ENCODE results near the gene PCP4. TPM values are rescaled to one million over a fixed set of nuclear protein-coding genes. Genes with fewer than 3 reads are reported as not detected.

The PCP4 gene
- polyA plus RNA-seq, 1 donor (not counting 4 experiments of a cell fraction or from before 2014, with no cell fraction given) = not detected

DNA sequence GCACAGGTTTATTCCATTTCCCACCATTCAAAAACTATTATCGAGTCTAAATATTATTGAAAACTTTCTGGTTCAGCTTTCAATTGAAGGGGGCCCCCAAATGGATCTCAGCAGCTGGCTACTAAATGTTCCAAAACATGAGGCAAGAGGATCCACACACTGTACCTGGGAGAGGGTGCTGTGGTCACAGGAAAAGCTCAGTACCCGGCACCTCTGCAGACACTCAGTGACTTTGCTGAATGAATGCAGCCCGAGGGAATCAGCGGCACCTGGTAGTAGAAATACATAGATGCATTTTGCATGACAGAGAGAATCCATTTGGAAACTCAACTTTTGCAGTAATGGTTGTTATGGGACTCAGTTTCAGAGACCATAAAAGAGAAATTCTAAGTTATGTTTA, 89.3 kb downstream of the PCP4 start:
- no peak overlapping the region for H3K4me2 ChIP-seq (ENCODE audit: control insufficient read depth, extremely low read depth, insufficient read depth, low read depth, low read length)
- H3K9me3 ChIP-seq (ENCODE audit: control insufficient read depth, low read depth, low read length) = no peaks in the 10 kb centered on the region
- no peak overlapping the region for H2AFZ ChIP-seq (ENCODE audit: control insufficient read depth, low read length)
- no peak overlapping the region for H3K27ac ChIP-seq (ENCODE audit: control insufficient read depth, insufficient read depth, low read length)
- H3K4me3 ChIP-seq (ENCODE audit: control insufficient read depth in 2 of 3, extremely low read depth in 1 of 3, insufficient read depth in 2 of 3, low read depth in 1 of 3, low read length in 3 of 3) = no peak overlapping the region
- no peak overlapping the region for H3K9ac ChIP-seq (ENCODE audit: control insufficient read depth, extremely low read depth, insufficient read depth, low read length)
- H3K27me3 ChIP-seq (ENCODE audit: control insufficient read depth, extremely low read depth, insufficient read depth, low read length) = no peaks in the 10 kb centered on the region
- DNase-seq (ENCODE audit: low read depth, low spot score) (no peak), FAIRE-seq (no peak)
- TF ChIP-seq, protein P1, sequence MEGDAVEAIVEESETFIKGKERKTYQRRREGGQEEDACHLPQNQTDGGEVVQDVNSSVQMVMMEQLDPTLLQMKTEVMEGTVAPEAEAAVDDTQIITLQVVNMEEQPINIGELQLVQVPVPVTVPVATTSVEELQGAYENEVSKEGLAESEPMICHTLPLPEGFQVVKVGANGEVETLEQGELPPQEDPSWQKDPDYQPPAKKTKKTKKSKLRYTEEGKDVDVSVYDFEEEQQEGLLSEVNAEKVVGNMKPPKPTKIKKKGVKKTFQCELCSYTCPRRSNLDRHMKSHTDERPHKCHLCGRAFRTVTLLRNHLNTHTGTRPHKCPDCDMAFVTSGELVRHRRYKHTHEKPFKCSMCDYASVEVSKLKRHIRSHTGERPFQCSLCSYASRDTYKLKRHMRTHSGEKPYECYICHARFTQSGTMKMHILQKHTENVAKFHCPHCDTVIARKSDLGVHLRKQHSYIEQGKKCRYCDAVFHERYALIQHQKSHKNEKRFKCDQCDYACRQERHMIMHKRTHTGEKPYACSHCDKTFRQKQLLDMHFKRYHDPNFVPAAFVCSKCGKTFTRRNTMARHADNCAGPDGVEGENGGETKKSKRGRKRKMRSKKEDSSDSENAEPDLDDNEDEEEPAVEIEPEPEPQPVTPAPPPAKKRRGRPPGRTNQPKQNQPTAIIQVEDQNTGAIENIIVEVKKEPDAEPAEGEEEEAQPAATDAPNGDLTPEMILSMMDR (optimal IDR thresholded peaks at IDR 0.05 in 1 of 3, IDR thresholded peaks at IDR 0.05 in 1 of 3, conservative IDR thresholded peaks at IDR 0.05 in 1 of 3; ENCODE audit: extremely low read depth in 1 of 3, insufficient read depth in 2 of 3, low read length in 3 of 3) = no peak
- no peak for TF ChIP-seq EZH2 (IDR thresholded peaks at IDR 0.05; ENCODE audit: low read length)
- dilution Hi-C loops (cut with MboI; ENCODE audit: extremely low pct_ligation_motif_present, low sequenced_read_pairs) = no loop called here
- H3K36me3 ChIP-seq (ENCODE audit: control insufficient read depth in 2 of 2, extremely low read depth in 1 of 2, insufficient read depth in 2 of 2, low read length in 2 of 2) = no peaks in the 10 kb centered on the region
- H3K79me2 ChIP-seq (ENCODE audit: control insufficient read depth, insufficient read depth, low read length) = no peaks in the 10 kb centered on the region
- H3K9me1 ChIP-seq (ENCODE audit: control insufficient read depth, extremely low read depth, insufficient read depth, low read length) = no peaks in the 10 kb centered on the region
- no peaks in the 10 kb centered on the region for H3K4me1 ChIP-seq (ENCODE audit: control insufficient read depth, extremely low read depth, insufficient read depth, low read length)
- no peaks in the 10 kb centered on the region for H4K20me1 ChIP-seq (ENCODE audit: control insufficient read depth, extremely low read depth, insufficient read depth, low read length)

DNA sequence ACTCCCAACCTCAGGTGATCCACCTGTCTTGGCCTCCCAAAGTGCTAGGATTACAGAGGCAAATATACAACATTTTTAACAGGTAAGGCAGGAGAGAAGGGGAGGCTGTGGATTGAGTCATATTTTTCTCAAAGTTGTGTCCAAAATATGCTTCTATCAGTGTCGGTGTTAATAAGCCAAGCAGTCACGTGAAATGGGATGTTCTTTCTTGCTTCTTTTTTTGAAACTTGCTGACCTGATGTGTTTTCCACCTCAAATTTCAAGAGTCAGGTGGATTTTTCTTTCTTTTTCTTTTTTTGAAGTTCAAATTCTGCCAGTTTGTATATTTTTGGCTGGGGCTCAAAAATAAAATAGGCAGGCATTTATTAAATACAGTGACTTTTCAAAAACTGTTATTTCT, 91.5 kb downstream of the PCP4 start:
- no peak overlapping the region for H2AFZ ChIP-seq (ENCODE audit: control insufficient read depth, low read length)
- no peak for TF ChIP-seq EZH2 (IDR thresholded peaks at IDR 0.05; ENCODE audit: low read length)
- TF ChIP-seq, protein P1 (optimal IDR thresholded peaks at IDR 0.05 in 1 of 3, IDR thresholded peaks at IDR 0.05 in 1 of 3, conservative IDR thresholded peaks at IDR 0.05 in 1 of 3; ENCODE audit: extremely low read depth in 1 of 3, insufficient read depth in 2 of 3, low read length in 3 of 3) = no peak
- H3K4me1 ChIP-seq (ENCODE audit: control insufficient read depth, extremely low read depth, insufficient read depth, low read length) = no peaks in the 10 kb centered on the region
- DNase-seq (ENCODE audit: low read depth, low spot score) (no peak), FAIRE-seq (no peak)
- dilution Hi-C loops (cut with MboI; ENCODE audit: extremely low pct_ligation_motif_present, low sequenced_read_pairs) = no loop called here
- H3K9ac ChIP-seq (ENCODE audit: control insufficient read depth, extremely low read depth, insufficient read depth, low read length) = no peak overlapping the region
- no peak overlapping the region for H3K4me2 ChIP-seq (ENCODE audit: control insufficient read depth, extremely low read depth, insufficient read depth, low read depth, low read length)
- no peaks in the 10 kb centered on the region for H3K36me3 ChIP-seq (ENCODE audit: control insufficient read depth in 2 of 2, extremely low read depth in 1 of 2, insufficient read depth in 2 of 2, low read length in 2 of 2)
- no peaks in the 10 kb centered on the region for H3K79me2 ChIP-seq (ENCODE audit: control insufficient read depth, insufficient read depth, low read length)
- H3K4me3 ChIP-seq (ENCODE audit: control insufficient read depth in 2 of 3, extremely low read depth in 1 of 3, insufficient read depth in 2 of 3, low read depth in 1 of 3, low read length in 3 of 3) = no peak overlapping the region
- H3K9me1 ChIP-seq (ENCODE audit: control insufficient read depth, extremely low read depth, insufficient read depth, low read length) = no peaks in the 10 kb centered on the region
- H3K27ac ChIP-seq (ENCODE audit: control insufficient read depth, insufficient read depth, low read length) = no peak overlapping the region
- H4K20me1 ChIP-seq (ENCODE audit: control insufficient read depth, extremely low read depth, insufficient read depth, low read length) = no peaks in the 10 kb centered on the region
- no peaks in the 10 kb centered on the region for H3K27me3 ChIP-seq (ENCODE audit: control insufficient read depth, extremely low read depth, insufficient read depth, low read length)
- H3K9me3 ChIP-seq (ENCODE audit: control insufficient read depth, low read depth, low read length) = no peaks in the 10 kb centered on the region

Data from keratinocyte (primary cell).